T-cell (primary cell): ENCODE measurements around the gene PSMD10. TPM values are rescaled to one million over a fixed set of nuclear protein-coding genes. Genes with fewer than 3 reads are reported as not detected.

ENCODE experiments used
- ATAC-seq, 4 experiments: fragments of 200-7000 bp in 3 of 4; fragments of 150-1000 bp in 1 of 4; cut with Tn5 transposase; replicated peaks in 1 of 4; 1 replicate in 3 of 4; 2 replicates in 1 of 4; pipeline ENCODE4 v1.10.0; 2021; ENCODE audit warnings: moderate library complexity in 3 of 4, mild to moderate bottlenecking in 2 of 4, moderate number of reproducible peaks in 1 of 4
- CTCF ChIA-PET, 2 donors: fragments of 300-600 bp; sonication (Branson Sonifier 250); formaldehyde crosslinking; loops; one replicate each; lab custom pipeline; 2022; ENCODE audit warnings: antibody characterized with exemption in 2 of 2; lab: Charles Lee
- POLR2A ChIA-PET, 2 donors: fragments of 300-600 bp; sonication (Branson Sonifier 250); formaldehyde crosslinking; loops; one replicate each; lab custom pipeline; 2022; ENCODE audit warnings: antibody characterized with exemption in 2 of 2; lab: Charles Lee
- DNase-seq, 35 experiments: peaks; one replicate each; pipeline versions ENCODE4 v3.0.0 to v3.0.0-alpha.2; 2013 to 2023
- H3K27ac ChIP-seq: one replicate; pipeline ENCODE4 v1.5.1; 2013; ENCODE audit warnings: low read length
- H3K27me3 ChIP-seq, 2 experiments: replicated peaks in 1 of 2; 1 replicate in 1 of 2; 2 replicates in 1 of 2; pipeline versions ENCODE4 v1.6.1 to v1.7.0; 2013; ENCODE audit warnings: low read length in 1 of 2, mixed read lengths in 1 of 2; ENCODE audit not compliant: control insufficient read depth in 2 of 2, insufficient read depth in 2 of 2; ENCODE audit errors: extremely low read depth in 1 of 2
- H3K36me3 ChIP-seq, 2 donors: 1 replicate in 1 of 2; 2 replicates in 1 of 2; pipeline versions ENCODE4 v1.6.1 to v1.7.0; 2013; ENCODE audit warnings: low read length in 1 of 2; ENCODE audit not compliant: control insufficient read depth in 2 of 2, insufficient read depth in 1 of 2; ENCODE audit errors: extremely low read depth in 1 of 2
- H3K4me1 ChIP-seq, 2 experiments: 1 replicate in 1 of 2; 2 replicates in 1 of 2; pipeline versions ENCODE4 v1.6.1 to v1.7.0; 2013; ENCODE audit warnings: low read length in 2 of 2, mixed read lengths in 1 of 2; ENCODE audit not compliant: insufficient read depth in 2 of 2, control insufficient read depth in 1 of 2; ENCODE audit errors: extremely low read depth in 1 of 2
- H3K4me3 ChIP-seq, 2 donors: 1 replicate in 1 of 2; 2 replicates in 1 of 2; pipeline versions ENCODE4 v1.5.1 to v1.7.0; 2013; ENCODE audit warnings: mild to moderate bottlenecking in 2 of 2, low read length in 1 of 2, moderate library complexity in 1 of 2; ENCODE audit not compliant: control insufficient read depth in 1 of 2; ENCODE audit errors: extremely low read depth in 1 of 2
- H3K9me3 ChIP-seq: 2 replicates; pipeline ENCODE4 v1.7.0; 2013
- H3K27ac Mint-ChIP-seq, 2 donors: one replicate each; pipeline ENCODE4 v1.8.0; 2020 to 2021; ENCODE audit warnings: mild to moderate bottlenecking in 2 of 2, mixed read lengths in 2 of 2
- H3K27me3 Mint-ChIP-seq, 2 donors: one replicate each; pipeline ENCODE4 v1.8.0; 2021 to 2022; ENCODE audit warnings: mixed read lengths in 2 of 2
- H3K36me3 Mint-ChIP-seq: one replicate; pipeline ENCODE4 v1.8.0; 2021; ENCODE audit warnings: mixed read lengths
- H3K4me1 Mint-ChIP-seq, 3 donors: one replicate each; pipeline ENCODE4 v1.8.0; 2020 to 2022; ENCODE audit warnings: mixed read lengths in 3 of 3, mild to moderate bottlenecking in 1 of 3
- H3K4me3 Mint-ChIP-seq, 3 donors: one replicate each; pipeline ENCODE4 v1.8.0; 2020 to 2022; ENCODE audit warnings: mild to moderate bottlenecking in 3 of 3, mixed read lengths in 3 of 3, moderate library complexity in 3 of 3
- H3K9me3 Mint-ChIP-seq, 3 donors: one replicate each; pipeline ENCODE4 v1.8.0; 2020 to 2022; ENCODE audit warnings: mixed read lengths in 3 of 3
- WGBS: methylation state at CpG from one replicate; pipeline ENCODE4 v1.1.5; 2013; ENCODE audit warnings: missing lambda C conversion rate; ENCODE audit not compliant: insufficient coverage; 5-methylcytosine and 5-hydroxymethylcytosine counted together
- total RNA-seq, 35 experiments: library from RNA in 6 of 35; stranded (reverse) in 6 of 35; fragments of 120-200 nt in 1 of 35; gene quantifications; one replicate each; pipeline versions ENCODE4 v1.2.1 to v1.2.4 and lab custom pipeline; 2013 to 2026

PSMD10 gene
- total RNA-seq, 5 donors from 2014 or later (not counting 1 experiment from before 2014, with no cell fraction given) = 14.0 to 30.9 (median 25.3) TPM

- H3K4me3 ChIP-seq = no peak overlapping the region
- no peak overlapping the region for H3K4me3 Mint-ChIP-seq
- ChIA-PET CTCF (no interaction called here), POLR2A (no interaction called here)
- no peak overlapping the region for H3K27ac ChIP-seq
- DNase-seq (no peak), ATAC-seq (no peak)
- peaks cover 5% of the 10 kb centered on the region for H3K36me3 Mint-ChIP-seq
- peaks cover 0 to 27% of the 10 kb centered on the region in 2 donors for H3K27me3 Mint-ChIP-seq
- no peaks in the 10 kb centered on the region for H3K9me3 Mint-ChIP-seq
- H3K27ac Mint-ChIP-seq = no peak overlapping the region
- no CpG with 5 or more reads among the region's 3 CpGs for WGBS
- no peaks in the 10 kb centered on the region for H3K9me3 ChIP-seq
- H3K4me1 Mint-ChIP-seq = peaks cover 0 to 12% (median 1%) of the 10 kb centered on the region in 3 donors
- no peaks in the 10 kb centered on the region for H3K36me3 ChIP-seq
- H3K27me3 ChIP-seq = no peaks in the 10 kb centered on the region
- no peaks in the 10 kb centered on the region for H3K4me1 ChIP-seq
Observed at GRCh38 chrX:108117988-108118387, 26.6 kb upstream of the PSMD10 start.

GRCh38 chrX:108114541-108114940 lies 23.2 kb upstream of the PSMD10 start:
- no peak for ATAC-seq
- Histone ChIP-seq H3K27ac (no peak overlapping the region), H3K4me1 (no peaks in the 10 kb centered on the region), H3K9me3 (no peaks in the 10 kb centered on the region), H3K27me3 (no peaks in the 10 kb centered on the region), H3K4me3 (no peak overlapping the region), H3K36me3 (no peaks in the 10 kb centered on the region)
- Mint-ChIP-seq H3K27me3 (peaks cover 0 to 21% of the 10 kb centered on the region in 2 donors), H3K4me1 (peaks cover 0 to 12% (median 1%) of the 10 kb centered on the region in 3 donors), H3K27ac (no peak overlapping the region), H3K36me3 (peaks cover 10% of the 10 kb centered on the region), H3K9me3 (no peaks in the 10 kb centered on the region), H3K4me3 (no peak overlapping the region)
- DNase-seq = no peak
- CTCF ChIA-PET = no interaction called here
- POLR2A ChIA-PET = no interaction called here

- no peaks in the 10 kb centered on the region for H3K4me1 ChIP-seq
- H3K4me1 Mint-ChIP-seq = peaks cover 0 to 14% (median 6%) of the 10 kb centered on the region in 3 donors
- H3K27me3 Mint-ChIP-seq = no peaks in the 10 kb centered on the region
- no peaks in the 10 kb centered on the region for H3K9me3 ChIP-seq
- H3K36me3 Mint-ChIP-seq = peaks cover 5% of the 10 kb centered on the region
- H3K27ac Mint-ChIP-seq = no peak overlapping the region
- no peak overlapping the region for H3K27ac ChIP-seq
- H3K27me3 ChIP-seq = no peaks in the 10 kb centered on the region
- no peaks in the 10 kb centered on the region for H3K9me3 Mint-ChIP-seq
- ChIA-PET CTCF (interaction anchor here in 1 of 2 donors (0.6 kb wide), 1 partner anchor 35 kb away, joined by 3 read pairs; no protein-coding TSS in a partner anchor), POLR2A (no interaction called here)
- ATAC-seq = no peak
- H3K4me3 Mint-ChIP-seq = no peak overlapping the region
- no peak for DNase-seq
- no peak overlapping the region for H3K4me3 ChIP-seq
- H3K36me3 ChIP-seq = no peaks in the 10 kb centered on the region
Observed at GRCh38 chrX:108105473-108105872, 14.1 kb upstream of the PSMD10 start.

- Histone ChIP-seq H3K27ac (no peak overlapping the region), H3K9me3 (no peaks in the 10 kb centered on the region), H3K36me3 (no peaks in the 10 kb centered on the region), H3K4me3 (no peak overlapping the region), H3K27me3 (no peaks in the 10 kb centered on the region), H3K4me1 (no peaks in the 10 kb centered on the region)
- no peak for DNase-seq
- Mint-ChIP-seq H3K27ac (no peak overlapping the region), H3K36me3 (no peaks in the 10 kb centered on the region), H3K27me3 (no peaks in the 10 kb centered on the region), H3K9me3 (no peaks in the 10 kb centered on the region), H3K4me1 (peaks cover 0 to 12% (median under 1%) of the 10 kb centered on the region in 3 donors), H3K4me3 (no peak overlapping the region)
- ATAC-seq = no peak
- ChIA-PET POLR2A (no interaction called here), CTCF (no interaction called here)
- WGBS = no CpG with 5 or more reads among the region's 2 CpGs
Observed at GRCh38 chrX:108097380-108097779, 6.0 kb upstream of the PSMD10 start.

- Mint-ChIP-seq H3K27me3 (peaks cover 0 to 3% of the 10 kb centered on the region in 2 donors), H3K9me3 (no peaks in the 10 kb centered on the region), H3K4me1 (peaks cover 9 to 24% (median 14%) of the 10 kb centered on the region in 3 donors), H3K27ac (no peak overlapping the region), H3K36me3 (peaks cover 4% of the 10 kb centered on the region), H3K4me3 (no peak overlapping the region)
- Histone ChIP-seq H3K27ac (peak overlapping the region; percentile 65), H3K36me3 (peaks cover 0 to 7% of the 10 kb centered on the region in 2 donors), H3K4me3 (peak overlapping the region; percentile 77 to 84), H3K4me1 (peaks cover 4 to 8% of the 10 kb centered on the region in 2 experiments), H3K9me3 (no peaks in the 10 kb centered on the region), H3K27me3 (no peaks in the 10 kb centered on the region)
- no CpG with 5 or more reads among the region's 15 CpGs for WGBS
- peak in 9 of 35 experiments; percentile 0 to 8 (median 4) for DNase-seq
- CTCF ChIA-PET = interaction anchor here (1.6 to 1.7 kb wide), 2 partner anchors 10 to 71 kb away, joined by 3 to 5 read pairs; no protein-coding TSS in a partner anchor
- ATAC-seq = peak; percentile 11 to 30 (median 24)
- POLR2A ChIA-PET = interaction anchor here in 1 of 2 donors (0.5 to 0.6 kb wide), 2 partner anchors 497 to 641 kb away, joined by 3 to 4 read pairs; no protein-coding TSS in a partner anchor
Observed at GRCh38 chrX:108091878-108092291, 543 bp upstream of the PSMD10 start.

GRCh38 chrX:108090491-108091263 lies 665 bp downstream of the PSMD10 start:
- no peak overlapping the region for H3K27ac Mint-ChIP-seq
- no peaks in the 10 kb centered on the region for H3K9me3 Mint-ChIP-seq
- H3K27me3 Mint-ChIP-seq = peaks cover 0 to 3% of the 10 kb centered on the region in 2 donors
- no peak overlapping the region for H3K4me3 Mint-ChIP-seq
- Histone ChIP-seq H3K27ac (peak overlapping the region; percentile 83), H3K4me3 (peak overlapping the region; percentile 77 to 84), H3K4me1 (peaks cover 4 to 8% of the 10 kb centered on the region in 2 experiments), H3K27me3 (no peaks in the 10 kb centered on the region), H3K36me3 (peaks cover 0 to 10% of the 10 kb centered on the region in 2 donors), H3K9me3 (no peaks in the 10 kb centered on the region)
- ChIA-PET POLR2A (no interaction called here), CTCF (interaction anchor here (1.6 to 1.7 kb wide), 2 partner anchors 8 to 70 kb away, joined by 3 to 5 read pairs; no protein-coding TSS in a partner anchor)
- ATAC-seq = no peak
- H3K36me3 Mint-ChIP-seq = peaks cover 4% of the 10 kb centered on the region
- peak in 1 of 35 experiments; percentile 1 for DNase-seq
- WGBS = 0% methylated on average over 8 of the region's 20 CpGs
- H3K4me1 Mint-ChIP-seq = peaks cover 9 to 24% (median 14%) of the 10 kb centered on the region in 3 donors
